HG03354 (cell line): ENCODE measurements around the gene CBX7.

Experiments used
- ATAC-seq: cut with Tn5 transposase; IDR thresholded peaks from one replicate; pipeline ENCODE4 v1.9.1; 2021; ENCODE audit warnings: mild to moderate bottlenecking; ENCODE audit not compliant: unreplicated experiment, poor library complexity, severe bottlenecking

The CBX7 gene

DNA sequence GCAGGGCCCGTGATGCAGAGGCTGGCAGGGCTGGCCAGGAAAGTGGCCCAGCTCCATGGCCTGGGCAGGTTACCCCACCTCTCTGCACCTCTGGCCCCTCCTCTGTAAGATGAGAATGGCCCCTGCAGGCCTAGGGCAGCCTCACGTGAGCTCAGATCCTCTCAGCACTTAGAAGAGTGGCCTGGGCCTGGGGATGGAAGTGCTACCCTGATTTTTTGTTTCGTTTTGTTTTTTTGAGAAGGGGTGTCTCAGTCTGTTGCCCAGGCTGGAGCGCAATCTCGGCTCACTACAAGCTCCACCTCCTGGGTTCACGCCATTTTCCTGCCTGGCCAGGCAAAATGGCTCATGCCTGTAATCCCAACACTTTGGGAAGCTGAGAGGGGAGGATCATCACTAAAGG lies 54.5 kb downstream of the CBX7 start:
- peak; percentile 39 for ATAC-seq

DNA sequence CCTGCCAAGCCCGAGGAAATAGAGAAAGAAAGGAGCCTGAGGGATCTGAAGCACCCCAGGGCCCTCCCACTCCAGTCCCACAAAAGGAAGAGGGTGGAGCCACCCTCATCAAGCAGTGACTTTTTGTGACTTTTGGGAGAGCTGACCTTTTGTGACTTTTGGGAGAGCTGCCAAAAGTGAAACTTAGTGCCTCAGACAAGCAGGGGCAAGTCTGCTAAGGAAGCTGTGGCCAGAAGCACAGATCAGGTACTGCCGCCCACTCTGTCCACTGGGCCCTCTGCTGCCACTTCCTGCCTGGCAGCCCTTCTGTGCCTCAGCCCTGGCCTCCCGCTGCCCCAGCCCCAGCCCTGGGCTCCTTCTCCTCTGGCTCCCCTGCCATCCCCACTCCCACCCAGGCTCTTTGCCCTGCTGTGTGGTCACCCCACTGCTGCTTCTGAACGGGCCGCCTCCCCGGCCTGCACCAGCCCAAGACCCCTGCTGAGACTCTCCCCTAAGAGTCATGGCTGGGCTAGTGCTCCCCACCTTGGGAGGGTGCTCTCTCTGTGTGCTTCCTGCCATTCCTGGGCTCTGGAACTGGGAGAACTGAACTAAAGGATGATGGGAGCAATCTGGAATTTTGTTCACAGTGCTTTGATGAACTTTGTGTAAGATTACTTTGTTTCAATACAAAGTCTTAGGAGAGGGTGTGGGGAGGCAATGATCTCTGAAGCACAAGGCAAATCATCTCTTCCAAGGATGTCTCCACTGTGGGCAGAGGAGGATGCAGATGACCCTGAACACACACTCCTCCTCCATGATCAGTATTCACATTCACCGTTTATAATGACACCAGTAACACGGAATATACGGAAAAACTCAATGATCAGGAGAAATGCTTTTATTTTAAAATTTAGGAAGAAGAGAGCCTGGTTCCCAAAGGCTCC lies 55.1 kb downstream of the CBX7 start, which contains the start of gene APOBEC3H:
APOBEC3H (plus strand) TSS at position 147 of the 923 bp plus-strand sequence. CDS start 3,035 bp downstream, outside the sequence.
- no peak for ATAC-seq

DNA sequence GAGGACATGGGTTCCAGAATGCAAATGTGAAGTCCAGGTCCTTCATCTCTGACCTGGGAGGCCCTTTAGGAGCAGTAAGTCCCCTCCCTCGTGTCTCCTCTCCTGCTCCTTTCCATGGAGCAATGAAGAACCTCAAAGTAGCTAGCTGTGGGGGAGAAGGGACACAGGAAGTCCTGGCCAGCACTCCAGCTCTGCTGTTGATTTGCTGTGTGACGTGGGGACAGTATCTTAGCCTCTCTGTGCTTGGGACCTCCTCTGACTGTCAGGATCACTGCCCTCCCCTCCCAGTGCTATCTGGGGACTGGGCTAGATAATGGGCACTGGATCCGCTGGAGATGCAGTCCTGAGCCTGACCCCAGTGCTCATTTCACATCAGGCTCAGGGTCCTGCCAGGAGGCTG lies 56.5 kb downstream of the CBX7 start:
- ATAC-seq: no peak

DNA sequence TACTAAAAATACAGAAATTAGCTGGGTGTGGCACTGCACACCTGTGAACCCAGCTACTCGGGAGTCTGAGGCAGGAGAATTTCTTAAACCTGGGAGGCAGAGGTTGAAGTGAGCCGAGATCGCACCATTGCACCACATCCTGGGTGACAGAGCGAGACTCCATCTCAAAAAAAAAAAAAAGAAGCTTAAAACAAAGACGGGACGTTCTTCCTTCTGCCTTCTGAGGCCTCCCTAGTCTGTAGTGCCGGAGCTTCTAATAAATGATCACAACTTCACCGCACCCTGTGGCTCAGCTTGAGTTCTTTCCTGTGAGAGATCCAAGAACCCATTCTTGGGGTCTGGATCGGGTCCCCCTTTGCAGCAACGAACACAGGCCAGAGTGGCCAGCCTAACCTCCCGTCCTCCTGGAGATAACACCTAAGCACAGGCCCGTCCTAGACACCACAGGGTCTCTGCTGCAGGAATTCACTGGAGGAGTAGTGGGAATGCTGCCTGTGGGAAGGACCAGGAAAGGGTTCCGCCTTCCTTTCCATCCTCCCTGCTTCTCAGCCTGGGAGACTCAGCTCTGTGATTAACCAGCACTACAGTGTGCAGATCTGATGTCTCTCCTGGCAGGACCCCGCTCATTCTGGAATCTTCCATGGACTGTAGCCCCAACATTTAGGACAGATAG lies 57.6 kb downstream of the CBX7 start:
- ATAC-seq: no peak

DNA sequence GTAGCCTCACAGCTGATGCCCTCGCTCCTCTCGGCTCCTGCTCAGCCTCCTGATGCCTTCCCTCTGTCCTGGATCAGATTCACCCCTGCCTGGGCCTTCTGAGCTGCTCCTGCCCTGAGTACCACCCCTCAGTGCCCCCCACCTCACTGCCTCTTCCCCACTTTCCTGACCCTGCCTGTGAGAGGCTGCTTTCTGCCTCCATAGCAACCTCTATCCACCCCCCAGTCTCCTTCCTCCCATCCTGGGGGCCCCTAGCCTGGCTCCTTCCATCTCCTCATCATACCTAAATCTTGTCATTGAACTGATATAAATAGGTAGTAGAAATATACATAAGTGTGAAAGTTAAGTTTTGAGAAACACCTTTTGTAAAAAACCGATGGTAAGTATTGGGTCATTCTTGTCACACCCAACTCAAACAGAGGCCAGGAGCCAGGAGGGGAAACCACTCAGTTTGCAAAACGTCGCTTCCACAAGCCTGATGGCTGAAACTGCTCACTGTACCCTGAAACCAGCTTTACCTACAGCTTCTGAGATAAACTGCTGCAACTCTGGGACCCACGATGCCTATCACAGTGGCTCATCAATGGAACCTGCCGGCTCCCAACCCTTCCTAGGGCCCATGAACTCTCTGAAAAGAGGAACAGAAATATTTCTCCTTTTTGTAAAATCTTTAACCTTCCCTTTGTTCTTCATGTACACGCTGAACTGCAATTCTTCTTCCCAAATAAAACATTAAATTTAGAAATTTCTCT lies 60.2 kb downstream of the CBX7 start:
- ATAC-seq: no peak

DNA sequence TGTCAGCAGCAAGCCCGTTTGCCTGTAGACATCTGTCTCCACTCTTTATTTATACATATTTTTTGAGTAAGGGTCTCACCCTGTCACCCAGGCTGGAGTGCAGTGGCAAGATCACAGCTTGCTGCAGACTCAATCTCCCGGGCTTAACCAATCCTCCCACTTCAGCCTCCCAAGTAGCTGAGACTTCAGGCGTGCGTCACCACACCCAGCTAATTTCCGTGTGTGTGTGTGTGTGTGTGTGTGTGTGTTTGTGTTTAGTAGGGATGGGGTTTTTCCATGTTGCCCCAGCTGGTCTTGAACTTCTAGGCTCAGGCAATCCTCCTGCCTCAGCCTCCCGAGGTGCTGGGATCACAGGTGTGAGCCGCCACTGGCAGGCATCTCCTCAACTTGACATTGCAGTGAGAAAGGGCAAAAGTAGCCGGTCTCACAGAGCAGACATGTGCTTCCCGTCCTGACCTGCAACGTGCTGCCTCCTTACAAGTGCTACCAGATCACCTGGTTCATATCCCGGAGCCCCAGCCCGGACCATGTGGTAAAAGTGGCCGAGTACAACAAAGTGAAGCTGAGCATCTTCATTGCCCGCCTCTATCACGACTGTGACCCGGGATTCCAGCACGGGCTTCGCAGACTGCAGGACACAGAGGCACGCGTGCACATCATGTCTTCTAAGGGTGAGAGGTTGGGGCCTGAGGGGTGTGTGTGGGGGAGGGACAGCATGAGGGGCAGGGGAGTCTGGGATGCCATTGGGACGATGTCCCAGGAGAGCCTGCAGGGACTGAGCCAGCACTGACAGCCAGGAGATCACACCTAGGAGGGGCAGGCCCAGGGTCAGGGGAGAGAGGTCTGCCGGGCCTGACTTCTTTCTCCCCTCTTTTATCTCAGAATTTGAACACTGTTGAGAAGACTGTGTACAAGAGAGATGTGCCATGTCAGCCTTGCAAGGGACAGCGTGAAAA lies 61.1 kb downstream of the CBX7 start:
- no peak for ATAC-seq

DNA sequence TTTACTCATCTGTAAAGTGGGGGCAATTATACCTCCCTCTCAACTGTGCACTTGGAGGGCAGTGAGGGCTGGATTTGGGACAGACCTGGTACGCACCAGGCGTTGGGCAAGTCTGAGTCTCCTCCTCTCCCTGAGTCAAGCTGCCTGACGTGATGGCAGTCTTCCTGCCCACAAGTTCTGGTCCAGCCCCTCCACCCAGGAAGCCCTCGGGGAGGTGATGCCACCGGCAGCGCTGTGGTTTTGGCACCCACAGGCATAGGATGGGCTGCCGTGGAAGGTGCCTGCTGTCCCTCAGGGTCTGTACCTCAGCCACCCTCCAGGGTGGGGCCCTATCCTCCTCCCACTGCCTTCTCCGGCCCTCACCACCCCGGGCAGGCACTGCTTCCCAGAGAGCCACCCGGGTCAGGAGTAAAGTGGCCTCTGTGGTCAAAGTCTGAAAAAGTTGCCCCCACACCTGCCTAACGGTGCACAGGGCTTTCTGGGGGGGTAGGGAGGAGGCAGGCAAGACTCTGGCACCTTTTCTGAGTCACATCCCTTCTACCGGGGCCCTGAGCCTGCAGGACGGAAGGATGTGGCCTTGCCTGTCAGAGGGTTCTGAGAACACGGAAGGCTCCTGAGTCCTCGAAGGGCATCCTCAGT lies 61.9 kb downstream of the CBX7 start:
- ATAC-seq: no peak

DNA sequence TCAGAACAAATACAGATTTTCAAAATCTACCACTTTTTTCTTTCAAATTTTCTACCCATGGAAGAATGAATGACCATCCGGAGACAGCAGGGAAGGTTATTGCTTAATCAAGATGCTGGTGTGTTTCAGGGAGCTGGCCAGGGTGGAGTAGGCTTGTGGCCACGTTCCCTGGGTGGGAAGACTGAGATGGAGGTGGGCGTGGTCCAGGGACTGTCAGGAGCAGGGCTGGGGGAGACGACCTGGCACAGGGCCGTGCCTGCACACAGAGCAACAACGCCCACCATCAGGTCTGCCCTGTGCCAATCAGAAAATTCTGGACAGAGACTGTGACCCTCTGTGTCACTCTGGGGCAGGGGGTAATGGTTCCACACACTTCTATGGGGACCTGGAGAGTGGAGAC lies 62.6 kb downstream of the CBX7 start:
- ATAC-seq: no peak

DNA sequence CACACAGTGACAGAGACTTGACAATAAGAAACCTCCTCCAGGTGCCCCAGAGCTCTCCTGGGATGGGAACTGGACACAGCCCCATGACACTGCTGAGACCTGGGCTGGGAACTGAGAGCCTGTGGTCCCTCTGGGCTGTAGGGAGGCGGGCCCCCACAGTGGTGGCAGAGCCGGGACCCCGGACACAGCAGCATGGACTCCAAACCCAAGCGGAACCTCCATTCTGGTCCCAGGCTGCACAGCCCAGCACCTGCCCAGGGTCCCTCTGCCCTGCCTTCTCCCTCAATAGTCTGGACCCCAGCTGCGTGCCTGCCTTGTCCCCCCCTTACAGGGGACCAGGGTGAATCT lies 63.8 kb downstream of the CBX7 start:
- ATAC-seq: no peak

DNA sequence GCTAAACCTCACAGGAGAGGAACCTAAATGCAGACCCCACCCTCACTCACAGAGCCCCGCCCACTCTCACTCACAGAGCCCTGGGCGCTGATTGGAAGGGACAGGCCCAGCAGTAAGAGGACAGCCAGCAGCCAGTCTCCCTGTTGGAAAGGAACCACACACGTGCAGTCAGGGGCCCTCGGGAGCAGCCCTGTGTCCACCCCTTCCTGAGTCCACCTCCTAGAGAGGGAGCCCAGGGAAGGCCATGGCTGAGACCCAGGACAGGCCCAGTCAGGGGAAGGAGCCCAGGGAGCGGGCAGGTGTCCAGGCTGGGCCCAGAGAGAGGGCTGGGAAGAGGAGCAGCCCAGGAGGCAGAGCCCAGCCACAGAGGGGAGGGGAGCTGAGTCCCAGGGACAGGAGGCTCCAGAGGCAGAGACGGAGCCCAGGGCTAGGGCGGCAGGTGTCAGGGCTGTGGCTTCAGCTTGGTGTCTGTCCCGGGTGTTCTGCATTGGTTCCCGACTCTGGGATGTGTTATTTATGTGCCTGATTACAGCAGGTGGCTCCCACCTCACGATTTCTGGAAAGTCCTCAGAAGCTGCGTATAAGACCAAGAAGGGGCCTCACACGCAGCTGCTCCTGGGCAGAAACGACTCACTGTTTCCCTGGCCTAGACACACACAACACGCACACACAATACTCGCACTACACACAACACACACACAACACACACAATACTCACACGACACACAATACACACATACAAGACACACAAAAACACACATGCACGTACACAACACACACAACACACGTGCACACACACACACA lies 64.4 kb downstream of the CBX7 start:
- ATAC-seq: no peak

DNA sequence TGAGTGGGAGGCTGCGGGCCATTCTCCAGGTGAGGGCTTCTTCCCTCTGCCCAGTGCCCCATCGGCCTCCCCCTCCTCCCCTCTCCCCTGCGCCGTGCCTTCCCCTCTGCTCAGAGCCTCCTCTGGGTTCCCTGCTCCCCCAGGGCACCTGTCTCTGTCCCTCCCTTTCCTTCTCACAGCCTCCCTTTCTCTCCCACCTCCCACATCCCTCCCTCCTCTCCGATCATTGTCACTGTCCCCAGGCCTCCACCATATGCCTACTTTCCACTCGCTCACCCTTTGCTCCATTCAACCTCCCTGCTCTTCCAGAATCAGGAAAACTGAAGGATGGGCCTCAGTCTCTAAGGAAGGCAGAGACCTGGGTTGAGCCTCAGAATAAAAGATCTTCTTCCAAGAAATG lies 65.4 kb downstream of the CBX7 start:
- no peak for ATAC-seq

DNA sequence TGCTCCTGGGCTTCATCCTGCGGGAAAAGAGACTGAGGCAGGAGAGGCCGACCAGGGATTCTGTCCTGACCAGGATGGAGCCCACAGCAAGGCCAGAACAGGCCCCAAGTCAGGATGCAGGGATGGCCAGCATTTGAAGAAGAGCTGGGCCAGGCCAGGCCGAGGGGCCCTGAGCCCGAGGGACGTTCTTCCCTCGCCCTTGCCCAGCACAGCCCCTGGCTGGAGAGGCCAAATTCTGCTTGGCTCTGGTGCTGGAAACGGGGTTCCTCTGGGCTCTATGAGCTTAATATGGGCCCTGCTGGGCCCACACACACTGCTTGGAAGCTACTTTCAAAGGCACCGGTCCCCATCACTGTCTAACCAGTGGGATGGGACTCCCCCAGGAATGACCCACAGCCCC lies 67.8 kb downstream of the CBX7 start:
- no peak for ATAC-seq

DNA sequence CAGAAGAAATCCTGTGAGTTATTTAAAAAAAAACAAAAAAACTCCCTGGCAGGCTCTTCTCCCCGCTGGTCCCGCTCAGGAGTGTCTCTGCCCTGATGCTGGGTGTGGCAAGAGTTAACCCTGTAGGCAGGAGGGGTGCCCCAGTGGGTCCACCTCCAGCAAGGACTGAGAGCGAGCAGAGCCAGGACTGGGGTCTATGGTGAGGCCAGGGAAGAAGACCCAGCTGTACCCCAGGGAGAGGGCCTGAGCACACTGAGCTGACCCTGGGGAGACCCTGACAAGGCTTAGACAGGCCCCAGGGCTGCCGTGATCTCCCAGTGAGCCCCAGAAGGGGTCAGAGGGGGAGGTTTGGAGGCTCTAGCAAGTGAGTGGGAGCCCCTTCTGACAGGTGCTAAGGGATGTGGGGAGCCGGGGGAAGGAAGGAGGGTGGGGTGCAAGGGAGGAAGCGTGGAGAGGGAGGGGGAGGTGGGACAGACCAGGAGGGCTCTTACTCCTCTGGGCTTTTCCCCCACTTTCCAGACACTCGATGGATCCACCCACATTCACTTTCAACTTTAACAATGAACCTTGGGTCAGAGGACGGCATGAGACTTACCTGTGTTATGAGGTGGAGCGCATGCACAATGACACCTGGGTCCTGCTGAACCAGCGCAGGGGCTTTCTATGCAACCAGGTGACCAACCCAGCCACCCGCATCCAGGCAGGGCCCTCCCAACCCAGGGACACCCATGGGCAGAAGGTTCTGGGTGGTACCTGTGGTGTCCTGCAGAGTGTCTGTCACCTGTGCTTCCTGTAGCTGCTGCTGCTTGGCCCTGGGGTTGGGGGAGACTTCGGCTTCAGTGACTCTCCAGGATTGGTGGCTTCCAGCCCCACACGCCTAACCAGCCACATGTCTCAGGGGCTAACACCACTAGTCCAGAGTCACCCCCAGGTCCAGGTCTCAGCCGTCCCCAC lies 69.0 kb downstream of the CBX7 start:
- ATAC-seq: no peak

DNA sequence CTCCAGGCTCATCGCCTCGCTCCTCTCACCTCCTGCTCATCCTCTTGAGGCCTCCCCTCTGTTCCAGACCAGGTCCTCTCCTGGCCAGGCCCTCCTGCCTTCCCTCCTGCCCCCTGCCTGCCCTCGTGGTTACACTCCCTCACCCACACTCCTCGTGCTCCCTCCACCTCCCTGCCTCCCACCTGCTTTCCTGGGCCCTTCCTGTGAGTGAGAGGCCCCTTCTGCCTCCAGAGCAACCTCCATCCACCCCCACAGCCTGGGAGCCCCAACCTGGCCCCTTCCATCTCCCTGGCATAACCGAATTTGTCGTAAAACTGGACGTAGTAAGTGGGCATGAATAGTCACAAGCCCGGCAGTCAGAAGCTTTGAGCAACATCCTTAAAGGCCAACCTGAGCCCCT lies 70.9 kb downstream of the CBX7 start:
- no peak for ATAC-seq

DNA sequence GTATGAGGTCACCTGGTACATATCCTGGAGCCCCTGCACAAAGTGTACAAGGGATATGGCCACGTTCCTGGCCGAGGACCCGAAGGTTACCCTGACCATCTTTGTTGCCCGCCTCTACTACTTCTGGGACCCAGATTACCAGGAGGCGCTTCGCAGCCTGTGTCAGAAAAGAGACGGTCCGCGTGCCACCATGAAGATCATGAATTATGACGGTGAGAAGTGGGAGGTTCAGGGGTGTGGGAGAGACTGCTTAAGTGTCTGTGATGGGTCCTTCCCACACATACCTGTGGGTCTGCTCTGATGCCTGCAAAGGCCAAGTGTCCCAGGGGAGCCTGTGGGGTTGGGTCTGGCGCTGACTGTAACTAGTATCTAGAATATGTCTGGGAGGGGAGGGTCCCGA lies 71.5 kb downstream of the CBX7 start:
- ATAC-seq: no peak
